Measurements from ENCODE around the gene ZBTB7C. TPM values are rescaled to one million over a fixed set of nuclear protein-coding genes. Genes with fewer than 3 reads are reported as not detected.

ZBTB7C gene
- total RNA-seq, 1 experiment from 2014 or later: 0.32 TPM

DNA sequence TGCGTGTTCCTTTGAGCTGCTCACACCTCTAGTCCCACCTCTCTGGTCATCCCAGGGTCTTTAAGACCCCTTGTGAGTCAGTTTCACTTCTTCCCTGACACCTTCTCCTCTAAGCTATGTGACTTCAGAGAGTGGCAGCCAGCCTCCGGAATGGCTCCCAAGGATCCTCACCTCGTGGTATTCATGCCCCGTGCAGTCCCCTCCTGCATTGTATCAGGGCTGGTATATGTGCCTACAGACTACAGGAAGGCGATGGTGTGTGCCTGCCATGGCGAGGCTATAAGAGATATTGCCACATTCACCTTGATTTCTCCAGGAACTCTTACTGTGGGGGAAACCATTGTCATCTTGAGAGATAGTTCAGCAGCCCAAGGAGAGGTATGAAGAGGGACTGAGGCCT, 350.7 kb downstream of the ZBTB7C start:
- no TSS peak for BruUV-seq (replicated peaks)
- CTCF ChIA-PET: interaction anchor here (0.5 kb wide), 1 partner anchor 1856 kb away, joined by 8 read pairs; no protein-coding TSS in a partner anchor
- TF ChIP-seq EZH2 (IDR thresholded peaks at IDR 0.05; ENCODE audit: borderline replicate concordance, low read depth, low read length, poor library complexity, severe bottlenecking): no peak
- TF ChIP-seq, protein P1, sequence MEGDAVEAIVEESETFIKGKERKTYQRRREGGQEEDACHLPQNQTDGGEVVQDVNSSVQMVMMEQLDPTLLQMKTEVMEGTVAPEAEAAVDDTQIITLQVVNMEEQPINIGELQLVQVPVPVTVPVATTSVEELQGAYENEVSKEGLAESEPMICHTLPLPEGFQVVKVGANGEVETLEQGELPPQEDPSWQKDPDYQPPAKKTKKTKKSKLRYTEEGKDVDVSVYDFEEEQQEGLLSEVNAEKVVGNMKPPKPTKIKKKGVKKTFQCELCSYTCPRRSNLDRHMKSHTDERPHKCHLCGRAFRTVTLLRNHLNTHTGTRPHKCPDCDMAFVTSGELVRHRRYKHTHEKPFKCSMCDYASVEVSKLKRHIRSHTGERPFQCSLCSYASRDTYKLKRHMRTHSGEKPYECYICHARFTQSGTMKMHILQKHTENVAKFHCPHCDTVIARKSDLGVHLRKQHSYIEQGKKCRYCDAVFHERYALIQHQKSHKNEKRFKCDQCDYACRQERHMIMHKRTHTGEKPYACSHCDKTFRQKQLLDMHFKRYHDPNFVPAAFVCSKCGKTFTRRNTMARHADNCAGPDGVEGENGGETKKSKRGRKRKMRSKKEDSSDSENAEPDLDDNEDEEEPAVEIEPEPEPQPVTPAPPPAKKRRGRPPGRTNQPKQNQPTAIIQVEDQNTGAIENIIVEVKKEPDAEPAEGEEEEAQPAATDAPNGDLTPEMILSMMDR (conservative IDR thresholded peaks at IDR 0.05; ENCODE audit: low read depth, low read length): no peak
- no peak for DNase-seq (ENCODE audit: low spot score)
- Histone ChIP-seq H3K4me3 (ENCODE audit: low read depth, low read length, poor library complexity, severe bottlenecking) (no peak overlapping the region), H3K4me1 (ENCODE audit: insufficient read depth, low read length, poor library complexity, severe bottlenecking) (no peaks in the 10 kb centered on the region), H3K9me3 (ENCODE audit: low read depth, low read length, poor library complexity, severe bottlenecking) (no peaks in the 10 kb centered on the region), H3K36me3 (ENCODE audit: insufficient read depth, low read length, poor library complexity, severe bottlenecking) (no peaks in the 10 kb centered on the region), H3K27me3 (replicated peaks; ENCODE audit: insufficient read depth, low read depth, low read length, poor library complexity) (peaks cover 34% of the 10 kb centered on the region), H3K27ac (ENCODE audit: low read depth, low read length, poor library complexity, severe bottlenecking) (no peak overlapping the region)
- POLR2A ChIA-PET (ENCODE audit: low non-redundant PET): interaction anchor here (0.6 kb wide), 1 partner anchor 155 kb away, joined by 3 read pairs; no protein-coding TSS in a partner anchor
- intact Hi-C loops (cut with micrococcal nuclease; ENCODE audit: unreplicated experiment): no loop called here

DNA sequence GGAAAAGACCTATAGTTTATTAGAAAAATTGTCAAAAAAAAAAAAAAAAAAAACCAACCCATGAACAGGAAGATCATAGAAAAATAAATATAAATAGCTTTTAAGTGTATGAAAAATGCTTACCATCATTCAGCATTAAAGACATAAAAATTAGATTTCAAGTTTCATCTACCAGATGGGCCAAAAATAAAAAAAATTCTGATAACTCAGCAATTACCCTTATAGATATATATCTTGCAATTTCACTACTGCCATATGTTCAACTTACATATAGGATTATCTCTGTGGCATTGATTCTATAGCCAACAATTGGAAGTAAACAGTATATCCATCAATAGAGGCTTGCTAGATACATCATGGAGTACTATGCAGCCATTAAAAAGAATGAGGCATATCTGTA, 352.2 kb downstream of the ZBTB7C start:
- ChIA-PET CTCF (no interaction called here), POLR2A (ENCODE audit: low non-redundant PET) (no interaction called here)
- Histone ChIP-seq H3K4me3 (ENCODE audit: low read depth, low read length, poor library complexity, severe bottlenecking) (no peak overlapping the region), H3K27ac (ENCODE audit: low read depth, low read length, poor library complexity, severe bottlenecking) (no peak overlapping the region), H3K9me3 (ENCODE audit: low read depth, low read length, poor library complexity, severe bottlenecking) (no peaks in the 10 kb centered on the region), H3K4me1 (ENCODE audit: insufficient read depth, low read length, poor library complexity, severe bottlenecking) (no peaks in the 10 kb centered on the region), H3K36me3 (ENCODE audit: insufficient read depth, low read length, poor library complexity, severe bottlenecking) (no peaks in the 10 kb centered on the region), H3K27me3 (replicated peaks; ENCODE audit: insufficient read depth, low read depth, low read length, poor library complexity) (peaks cover 36% of the 10 kb centered on the region)
- TF ChIP-seq EZH2 (IDR thresholded peaks at IDR 0.05; ENCODE audit: borderline replicate concordance, low read depth, low read length, poor library complexity, severe bottlenecking): no peak
- TF ChIP-seq, protein P1 (conservative IDR thresholded peaks at IDR 0.05; ENCODE audit: low read depth, low read length): no peak
- no TSS peak for BruUV-seq (replicated peaks)
- intact Hi-C loops (cut with micrococcal nuclease; ENCODE audit: unreplicated experiment): no loop called here
- no peak for DNase-seq (ENCODE audit: low spot score)

DNA sequence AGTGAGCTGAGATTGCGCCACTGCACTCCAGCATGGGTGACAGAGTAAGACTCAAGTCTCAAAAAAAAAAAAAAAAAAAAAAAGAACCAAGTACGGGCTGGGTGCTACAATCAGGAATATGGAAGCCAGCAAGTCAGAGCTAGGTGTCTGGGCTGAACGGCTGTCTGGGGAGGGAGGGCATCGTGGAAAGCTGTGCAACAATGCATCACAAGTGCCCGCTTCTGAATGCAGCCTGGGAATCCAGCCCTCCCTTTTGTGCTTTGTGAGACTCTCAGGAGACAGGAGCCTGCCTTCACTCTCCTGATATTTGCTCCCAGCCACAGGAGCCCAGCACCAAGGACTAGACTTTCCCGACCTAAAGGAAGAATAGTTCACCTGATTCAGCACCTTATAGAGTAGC, 353.8 kb downstream of the ZBTB7C start:
- no peak overlapping the region for H3K4me3 ChIP-seq (ENCODE audit: low read depth, low read length, poor library complexity, severe bottlenecking)
- ChIA-PET CTCF (interaction anchor here (0.6 kb wide), 1 partner anchor 29 kb away, joined by 4 read pairs; no protein-coding TSS in a partner anchor), POLR2A (ENCODE audit: low non-redundant PET) (no interaction called here)
- H3K4me1 ChIP-seq (ENCODE audit: insufficient read depth, low read length, poor library complexity, severe bottlenecking): no peaks in the 10 kb centered on the region
- TF ChIP-seq, protein P1 (conservative IDR thresholded peaks at IDR 0.05; ENCODE audit: low read depth, low read length): no peak
- TF ChIP-seq EZH2 (IDR thresholded peaks at IDR 0.05; ENCODE audit: borderline replicate concordance, low read depth, low read length, poor library complexity, severe bottlenecking): no peak
- peaks cover 36% of the 10 kb centered on the region for H3K27me3 ChIP-seq (replicated peaks; ENCODE audit: insufficient read depth, low read depth, low read length, poor library complexity)
- no peaks in the 10 kb centered on the region for H3K36me3 ChIP-seq (ENCODE audit: insufficient read depth, low read length, poor library complexity, severe bottlenecking)
- DNase-seq (ENCODE audit: low spot score): no peak
- H3K9me3 ChIP-seq (ENCODE audit: low read depth, low read length, poor library complexity, severe bottlenecking): no peaks in the 10 kb centered on the region
- no peak overlapping the region for H3K27ac ChIP-seq (ENCODE audit: low read depth, low read length, poor library complexity, severe bottlenecking)
- no TSS peak for BruUV-seq (replicated peaks)
- intact Hi-C loops (cut with micrococcal nuclease; ENCODE audit: unreplicated experiment): no loop called here
